Heart left ventricle (tissue), 16 donors: ENCODE measurements around the gene TAS2R42. TPM values are rescaled to one million over a fixed set of nuclear protein-coding genes. Genes with fewer than 3 reads are reported as not detected.

Experiments used
- ATAC-seq, 4 donors: fragments of 200-7000 bp; cut with Tn5 transposase; one replicate each; pipeline ENCODE4 v1.9.1; 2020 to 2022; ENCODE audit warnings: moderate library complexity in 4 of 4, mild to moderate bottlenecking in 3 of 4, moderate number of reproducible peaks in 1 of 4
- DNase-seq, 5 donors: peaks; one replicate each; pipeline ENCODE4 v3.0.0-alpha.2; 2020
- H3K27ac ChIP-seq, 12 donors: fragments of 200-600 bp; sonication (generic) in 4 of 12; one replicate each; pipeline versions ENCODE4 v1.5.0 to v1.8.0; 2016 to 2022; ENCODE audit warnings: mild to moderate bottlenecking in 2 of 12
- H3K27me3 ChIP-seq, 9 donors: fragments of 200-600 bp; sonication (generic) in 2 of 9; one replicate each; pipeline versions ENCODE4 v1.5.1 to v1.8.0; 2016 to 2022; ENCODE audit warnings: mild to moderate bottlenecking in 3 of 9
- H3K36me3 ChIP-seq, 9 donors: fragments of 200-600 bp; sonication (generic) in 2 of 9; one replicate each; pipeline versions ENCODE4 v1.5.0 to v1.8.0; 2018 to 2022; ENCODE audit warnings: mild to moderate bottlenecking in 2 of 9
- H3K4me1 ChIP-seq, 12 donors: fragments of 200-600 bp; sonication (generic) in 4 of 12; one replicate each; pipeline versions ENCODE4 v1.5.0 to v1.8.0; 2016 to 2022; ENCODE audit warnings: mild to moderate bottlenecking in 3 of 12
- H3K4me3 ChIP-seq, 12 donors: fragments of 200-600 bp; sonication (generic) in 4 of 12; one replicate each; pipeline versions ENCODE4 v1.5.0 to v1.8.0; 2017 to 2022; ENCODE audit warnings: mild to moderate bottlenecking in 9 of 12, moderate library complexity in 4 of 12
- H3K9me3 ChIP-seq, 12 donors: fragments of 200-600 bp; sonication (generic) in 4 of 12; one replicate each; pipeline versions ENCODE4 v1.5.0 to v1.8.0; 2016 to 2022; ENCODE audit warnings: mild to moderate bottlenecking in 1 of 12
- POLR2A ChIP-seq, 2 donors: fragments of 450-650 bp; IDR thresholded peaks; one replicate each; pipeline ENCODE4 v1.6.1; 2017; ENCODE audit warnings: antibody characterized with exemption in 2 of 2, mild to moderate bottlenecking in 2 of 2, moderate library complexity in 2 of 2
- WGBS, 4 donors: extraction: QIAGEN DNeasy Blood & Tissue Kit in 2 of 4; methylation state at CpG; one replicate each; pipeline versions ENCODE4 v1.1.5 to v1.1.7; 2013 to 2018; 5-methylcytosine and 5-hydroxymethylcytosine counted together
- intact Hi-C, 10 donors: fragments of 100-400 bp; cut with DNase I; formaldehyde crosslinking; loops; one replicate each; pipeline versions ENCODE4 v1.11.1 to v1.14.2; 2022
- polyA plus RNA-seq, 2 donors: library from polyadenylated mRNA; stranded (reverse); fragments of 200-250 nt; gene quantifications; one replicate each; pipeline ENCODE4 v1.2.3, GENCODE V29; 2013
- total RNA-seq, 9 donors: library from RNA; depleted of rRNA in 2 of 9; stranded (reverse); fragments of >200 nt in 2 of 9; fragmentation: NEBNext Ultra II Directional in 3 of 9; extraction: Animal tissue kit (Norgen Biotek cat#: 25700) in 3 of 9; gene quantifications; one replicate each; pipeline versions ENCODE4 v1.1.0 to v1.2.4, GENCODE V29; 2016 to 2023
- TF ChIP-seq, protein P1 (sequence below), 12 donors: fragments of 200-600 bp; sonication (generic) in 4 of 12; IDR thresholded peaks; one replicate each; pipeline versions ENCODE4 v1.5.0 to v1.8.0; 2018 to 2022; ENCODE audit warnings: antibody characterized with exemption in 12 of 12, mild to moderate bottlenecking in 5 of 12
- donor health status: ischemic (EF 13 %, LVEDD 7.1; RV severe dilation, severe dysfunction).
- donor health status: healthy with polysubstance abuse.
- donor health status: DM: no; HTN: yes; CAD: no.
- donor health status: DM: no; HTN: no; CAD: no.
- donor health status: ischemic (EF 25% LVEDD 6.9; RV normal size, moderate dysfunction).
- donor health status: ischemic (EF 25% LVEDD 5.7; RV mildly dilated, moderate dysfunction).
- donor health status: healthy.
- donor health status: DM: yes; HTN: yes; CAD: no.
- donor health status: ischemic (EF 35%, LVEDD 5.7; RV mildly dilated, moderate dysfunction).
- donor health status: nonischemic (EF 11% LVEDD 7.7; RV severe dilation, severe dysfunction).
- donor health status: DM: yes; HTN: yes; CAD: no.
- donor health status: PGD.
- donor health status: ischemic (EF 29% LVEDD 5.4; RV normal size, mild dysfunction).
- donor health status: nonischemic (EF 23%, LVEDD 6.1; RV moderate dilation, normal function).

Gene TAS2R42
- total and polyA plus RNA-seq, 11 donors, result not detected

DNA sequence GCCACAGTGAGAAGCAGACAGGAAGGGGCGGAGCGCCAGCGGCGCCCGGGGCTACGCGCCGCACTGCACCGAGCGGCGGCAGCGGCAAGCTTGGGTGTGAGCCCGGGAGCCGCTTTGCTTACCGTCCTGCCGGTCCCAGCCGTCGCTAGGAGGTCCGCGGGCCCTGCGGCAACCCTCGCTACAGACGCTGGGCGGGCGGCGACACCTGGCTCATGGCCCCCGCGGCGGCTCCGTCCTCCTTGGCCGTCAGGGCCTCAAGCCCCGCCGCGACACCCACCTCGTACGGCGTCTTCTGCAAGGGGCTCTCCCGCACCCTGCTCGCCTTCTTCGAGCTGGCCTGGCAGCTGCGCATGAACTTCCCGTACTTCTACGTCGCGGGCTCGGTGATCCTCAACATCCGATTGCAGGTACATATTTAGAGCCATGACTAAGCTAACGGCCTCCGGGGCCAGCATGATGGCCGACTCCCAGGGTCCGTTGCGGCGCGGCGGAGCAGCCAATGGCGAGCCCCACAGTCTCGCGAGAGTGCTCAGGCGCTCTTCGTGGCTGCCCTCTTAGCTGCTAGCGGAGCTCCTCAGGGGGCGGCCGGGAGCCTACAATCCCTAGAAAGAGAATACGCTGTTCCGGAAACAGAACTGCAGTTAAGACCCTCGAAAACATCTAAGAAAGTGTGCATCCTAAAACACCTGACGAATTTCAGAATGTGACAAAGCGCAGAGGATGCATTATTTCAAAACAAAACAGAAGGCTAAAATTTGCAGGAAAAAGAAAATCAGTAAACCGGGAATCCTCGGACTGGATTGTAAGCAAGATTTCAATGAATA, 15.4 kb downstream of the TAS2R42 start, which contains the start of gene SMIM10L1:
TSS of gene SMIM10L1 (plus strand) at position 50 of the 824 bp plus-strand sequence. CDS start at position 213, 163 bp downstream.
- Histone ChIP-seq H3K9me3 (no peaks in the 10 kb centered on the region), H3K36me3 (peaks cover 0 to 5% (median 0%) of the 10 kb centered on the region in 9 donors), H3K4me3 (peak within 1 kb of the TSS; percentile 44 to 97 (median 84)), H3K27me3 (no peaks in the 10 kb centered on the region), H3K27ac (peak within 1 kb of the TSS; percentile 93 to 99 (median 98)), H3K4me1 (peaks cover 0 to 45% (median 34%) of the 10 kb centered on the region in 12 donors)
- ATAC-seq (peak; percentile 99 to 100 (median 100)), DNase-seq (peak; percentile 94 to 96 (median 95))
- TF ChIP-seq, protein P1, sequence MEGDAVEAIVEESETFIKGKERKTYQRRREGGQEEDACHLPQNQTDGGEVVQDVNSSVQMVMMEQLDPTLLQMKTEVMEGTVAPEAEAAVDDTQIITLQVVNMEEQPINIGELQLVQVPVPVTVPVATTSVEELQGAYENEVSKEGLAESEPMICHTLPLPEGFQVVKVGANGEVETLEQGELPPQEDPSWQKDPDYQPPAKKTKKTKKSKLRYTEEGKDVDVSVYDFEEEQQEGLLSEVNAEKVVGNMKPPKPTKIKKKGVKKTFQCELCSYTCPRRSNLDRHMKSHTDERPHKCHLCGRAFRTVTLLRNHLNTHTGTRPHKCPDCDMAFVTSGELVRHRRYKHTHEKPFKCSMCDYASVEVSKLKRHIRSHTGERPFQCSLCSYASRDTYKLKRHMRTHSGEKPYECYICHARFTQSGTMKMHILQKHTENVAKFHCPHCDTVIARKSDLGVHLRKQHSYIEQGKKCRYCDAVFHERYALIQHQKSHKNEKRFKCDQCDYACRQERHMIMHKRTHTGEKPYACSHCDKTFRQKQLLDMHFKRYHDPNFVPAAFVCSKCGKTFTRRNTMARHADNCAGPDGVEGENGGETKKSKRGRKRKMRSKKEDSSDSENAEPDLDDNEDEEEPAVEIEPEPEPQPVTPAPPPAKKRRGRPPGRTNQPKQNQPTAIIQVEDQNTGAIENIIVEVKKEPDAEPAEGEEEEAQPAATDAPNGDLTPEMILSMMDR (IDR thresholded peaks at IDR 0.05), result peak in 1 of 12 donors; percentile 7
- peak in 1 of 2 donors; percentile 71 for TF ChIP-seq POLR2A (IDR thresholded peaks at IDR 0.05)
- intact Hi-C loops, result loop anchor here in 1 of 10 donors (10.0 kb wide), 3 partner anchors 107 to 947 kb away; partner anchors contain the start of gene TAS2R46
- WGBS, 4 donors, result 0% methylated on average over 36 to 70 of the region's 70 CpGs

DNA sequence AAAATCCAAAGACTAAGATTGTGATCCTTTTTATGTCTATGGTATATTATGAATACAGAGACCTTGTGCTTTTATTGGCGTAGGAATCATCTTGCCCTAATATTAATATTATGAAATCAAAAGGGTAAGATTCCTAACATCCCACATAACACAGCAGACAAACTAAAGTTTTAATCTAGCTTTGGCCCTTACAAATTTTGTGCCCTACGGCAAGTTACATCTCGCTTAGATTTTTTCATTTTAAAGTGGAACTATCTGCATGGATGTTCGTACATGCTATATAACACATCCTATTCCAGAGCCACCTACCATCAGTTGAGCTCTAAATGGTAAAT, 16.0 kb downstream of the TAS2R42 start:
- H3K9me3 ChIP-seq, result no peaks in the 10 kb centered on the region
- no peaks in the 10 kb centered on the region for H3K27me3 ChIP-seq
- TF ChIP-seq, protein P1 (IDR thresholded peaks at IDR 0.05), result no peak
- no peak for TF ChIP-seq POLR2A (IDR thresholded peaks at IDR 0.05)
- peaks cover 0 to 9% (median 2%) of the 10 kb centered on the region in 9 donors for H3K36me3 ChIP-seq
- DNase-seq (no peak), ATAC-seq (no peak)
- peak overlapping the region; percentile 44 to 97 (median 84) for H3K4me3 ChIP-seq
- H3K4me1 ChIP-seq, result peaks cover 0 to 45% (median 34%) of the 10 kb centered on the region in 12 donors
- H3K27ac ChIP-seq, result peak overlapping the region; percentile 93 to 99 (median 98)
- 2 to 4% (median 3%) methylated on average over 4 of the region's 4 CpGs for WGBS, 4 donors
- intact Hi-C loops, result loop anchor here in 1 of 10 donors (10.0 kb wide), 3 partner anchors 106 to 946 kb away; partner anchors contain the start of gene TAS2R46

DNA sequence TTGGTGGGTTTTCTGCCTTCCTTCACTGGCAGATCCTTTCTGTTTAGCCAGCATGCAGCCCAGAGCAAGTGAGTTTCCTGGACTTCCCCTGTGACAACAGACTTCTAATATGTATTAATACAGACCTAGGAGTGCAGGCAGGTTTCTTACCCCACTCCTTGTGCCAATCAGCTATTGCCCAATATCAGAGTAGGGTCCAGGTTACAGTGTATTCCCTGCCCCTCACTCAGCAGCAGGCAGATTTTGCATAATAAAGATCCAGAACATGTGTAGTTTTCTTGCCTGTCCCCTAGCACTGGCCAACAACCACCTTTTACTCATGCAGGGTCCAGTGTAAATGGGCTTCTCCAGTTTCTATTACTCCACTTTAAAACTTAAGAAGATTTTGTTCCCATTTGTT, 20.4 kb downstream of the TAS2R42 start:
- Histone ChIP-seq H3K4me3 (no peak overlapping the region), H3K36me3 (peaks cover 0 to 22% (median 8%) of the 10 kb centered on the region in 9 donors), H3K27ac (no peak overlapping the region), H3K27me3 (no peaks in the 10 kb centered on the region), H3K9me3 (no peaks in the 10 kb centered on the region), H3K4me1 (peaks cover 0 to 32% (median 24%) of the 10 kb centered on the region in 12 donors)
- intact Hi-C loops, result loop anchor here in 1 of 10 donors (10.0 kb wide), 1 partner anchor 61 kb away; no protein-coding TSS in a partner anchor
- ATAC-seq (no peak), DNase-seq (no peak)
- no peak for TF ChIP-seq POLR2A (IDR thresholded peaks at IDR 0.05)
- TF ChIP-seq, protein P1 (IDR thresholded peaks at IDR 0.05), result no peak

DNA sequence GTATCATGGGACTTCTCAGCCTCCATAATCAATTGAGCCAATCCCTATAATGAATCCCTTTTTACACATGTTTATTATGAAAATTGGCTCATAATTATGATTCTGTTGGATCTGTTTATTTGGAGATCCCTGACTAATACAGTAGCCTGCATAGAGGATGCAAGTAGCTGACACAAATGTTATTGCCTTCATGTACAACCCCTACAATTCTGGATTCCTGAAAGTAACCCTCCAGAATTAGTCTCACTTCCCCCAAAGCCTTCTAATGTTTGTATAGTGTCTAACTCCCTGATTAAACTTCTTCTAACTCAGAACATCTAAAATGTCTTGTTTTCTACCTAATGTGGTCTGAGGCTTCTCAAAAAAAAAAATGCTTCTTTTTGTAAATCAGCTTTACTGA, 22.4 kb downstream of the TAS2R42 start:
- Histone ChIP-seq H3K4me1 (peaks cover 0 to 21% (median 13%) of the 10 kb centered on the region in 12 donors), H3K9me3 (no peaks in the 10 kb centered on the region), H3K27me3 (no peaks in the 10 kb centered on the region), H3K36me3 (peaks cover 0 to 32% (median 8%) of the 10 kb centered on the region in 9 donors), H3K27ac (no peak overlapping the region), H3K4me3 (no peak overlapping the region)
- TF ChIP-seq, protein P1 (IDR thresholded peaks at IDR 0.05), result no peak
- no peak for TF ChIP-seq POLR2A (IDR thresholded peaks at IDR 0.05)
- ATAC-seq, result no peak
- intact Hi-C loops, result loop anchor here in 1 of 10 donors (10.0 kb wide), 1 partner anchor 60 kb away; no protein-coding TSS in a partner anchor
- no peak for DNase-seq
